ACHN (cell line): ENCODE results near the gene FAM163B.

Source experiments
- DNase-seq: peaks from one replicate; pipeline ENCODE4 v3.0.0-alpha.2; 2015
- in situ Hi-C: cut with HindIII; loops from 2 replicates; pipeline ENCODE4 v1.10.0; 2017; ENCODE audit warnings: low sequenced_read_pairs, low pct_ligation_motif_present, low pct_unique_long_range_greater_than_20kb

Gene FAM163B

DNA sequence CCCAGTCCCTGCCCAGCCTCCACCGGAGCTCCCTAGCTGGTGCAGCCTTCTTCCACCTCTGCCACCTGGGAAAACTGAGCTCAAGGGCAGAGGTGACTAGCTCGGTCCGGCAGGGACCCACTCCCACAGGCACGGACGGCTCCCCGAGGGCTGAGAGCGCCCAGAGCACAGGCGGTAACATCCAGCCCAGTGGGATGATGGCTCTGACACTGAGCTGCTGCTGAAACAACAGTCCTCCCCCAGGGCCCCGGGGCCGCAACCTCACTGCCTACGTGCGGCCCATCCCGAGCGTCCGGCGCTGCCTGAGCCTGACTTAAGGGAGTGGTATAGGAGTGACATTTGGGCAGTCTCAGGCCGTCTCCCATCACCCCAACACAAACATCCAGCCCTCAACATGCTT is 3.7 kb downstream of the FAM163B start:
- in situ Hi-C loops: no loop called here
- DNase-seq: no peak

DNA sequence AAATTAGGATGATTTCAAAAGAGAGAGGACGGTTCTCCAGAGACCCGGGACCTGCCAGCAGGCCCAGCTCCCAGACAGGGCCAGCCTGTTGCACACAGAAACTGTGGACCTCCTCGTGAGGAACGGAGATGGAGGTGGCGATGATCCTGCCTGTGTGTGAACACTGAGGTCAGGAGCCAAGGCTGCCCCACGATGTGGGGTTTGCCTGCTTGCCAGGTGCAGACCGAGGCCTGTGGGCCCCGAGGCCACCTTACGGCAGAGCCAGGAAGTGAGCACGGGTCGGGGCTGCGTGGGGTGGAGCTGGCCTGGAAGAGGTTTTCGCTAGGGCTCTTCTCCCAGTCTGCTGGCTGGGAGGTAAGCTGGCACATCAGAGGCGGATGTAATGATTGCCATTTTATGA is 4.3 kb downstream of the FAM163B start:
- in situ Hi-C loops: no loop called here

DNA sequence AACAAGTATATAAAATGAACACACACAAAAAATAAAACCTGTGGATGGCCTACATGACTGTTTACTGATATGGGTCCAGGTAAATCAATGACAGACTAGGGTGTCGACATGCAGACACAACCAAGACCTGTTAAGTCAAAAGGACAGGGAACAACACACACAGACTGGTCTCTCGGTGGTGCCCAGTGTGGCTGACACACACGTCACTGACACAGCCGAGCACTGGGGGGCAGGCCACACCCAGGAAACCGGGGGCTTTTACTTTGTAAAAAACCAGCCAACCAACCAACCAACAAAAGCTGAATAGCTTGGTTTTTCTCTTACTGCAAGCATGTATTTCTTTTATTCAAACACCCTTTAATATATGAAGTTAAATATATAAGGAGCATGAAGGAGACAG is 5.0 kb downstream of the FAM163B start:
- DNase-seq: no peak
- in situ Hi-C loops: no loop called here

More for the DNA sequence above, 4.3 kb downstream of the FAM163B start:
- no peak for DNase-seq

DNA sequence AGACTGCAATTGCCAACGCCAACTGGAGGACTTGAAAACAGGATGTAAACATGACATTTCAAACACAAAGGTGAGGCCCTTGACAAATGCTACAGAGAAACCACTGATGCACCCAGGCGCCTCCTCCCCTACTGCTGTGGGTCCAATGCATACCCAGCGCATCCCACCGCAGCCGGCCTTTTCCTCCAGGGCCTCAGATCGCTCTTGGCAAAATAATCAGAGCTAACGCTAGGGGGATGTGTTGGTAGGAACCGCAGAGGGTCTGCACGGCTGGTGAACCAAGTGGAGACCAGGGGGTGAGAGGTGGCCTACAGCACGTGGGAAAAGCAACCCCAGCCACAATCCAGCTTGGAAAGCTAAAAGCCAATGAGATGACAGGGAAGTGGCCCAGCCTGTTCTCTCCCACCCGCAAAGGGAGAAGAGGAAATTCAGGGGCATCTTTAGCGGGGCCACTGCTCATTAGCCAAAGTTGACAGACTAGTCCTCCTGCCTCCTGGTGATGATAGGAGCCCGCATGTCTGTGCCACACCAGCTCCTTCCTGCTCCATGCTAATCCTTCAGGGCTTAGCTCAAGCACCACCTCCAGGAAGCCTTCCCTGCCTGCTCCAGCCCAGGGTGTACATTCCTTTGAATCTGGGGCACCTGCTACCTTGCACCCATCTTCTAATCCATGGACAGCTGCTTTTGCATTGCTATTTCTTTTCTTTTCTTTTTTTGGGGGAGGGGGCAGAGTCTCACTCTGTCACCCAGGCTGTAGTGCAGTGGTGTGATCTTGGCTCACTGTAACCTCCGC is 5.9 kb downstream of the FAM163B start:
- in situ Hi-C loops: no loop called here
- DNase-seq: no peak

DNA sequence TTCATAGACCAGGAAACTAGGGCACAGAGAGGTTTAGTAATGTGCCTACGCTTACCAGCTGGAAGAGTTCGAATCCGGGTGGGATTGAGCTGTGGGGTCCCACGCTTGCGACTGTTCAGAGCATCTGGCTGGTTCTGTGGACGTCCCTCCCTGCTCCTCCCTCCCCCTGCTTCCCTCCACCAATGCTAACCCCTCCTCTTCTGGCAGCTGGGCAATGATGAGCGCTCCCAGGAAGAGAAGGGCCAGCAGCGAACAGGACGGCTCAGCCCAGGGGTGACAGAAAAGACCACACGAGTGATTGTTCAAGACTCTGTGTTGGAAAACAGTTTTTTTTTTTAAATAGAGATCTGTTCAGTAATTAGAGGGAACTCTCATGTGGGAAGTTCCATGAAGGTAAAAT is 6.9 kb downstream of the FAM163B start:
- DNase-seq: no peak

DNA sequence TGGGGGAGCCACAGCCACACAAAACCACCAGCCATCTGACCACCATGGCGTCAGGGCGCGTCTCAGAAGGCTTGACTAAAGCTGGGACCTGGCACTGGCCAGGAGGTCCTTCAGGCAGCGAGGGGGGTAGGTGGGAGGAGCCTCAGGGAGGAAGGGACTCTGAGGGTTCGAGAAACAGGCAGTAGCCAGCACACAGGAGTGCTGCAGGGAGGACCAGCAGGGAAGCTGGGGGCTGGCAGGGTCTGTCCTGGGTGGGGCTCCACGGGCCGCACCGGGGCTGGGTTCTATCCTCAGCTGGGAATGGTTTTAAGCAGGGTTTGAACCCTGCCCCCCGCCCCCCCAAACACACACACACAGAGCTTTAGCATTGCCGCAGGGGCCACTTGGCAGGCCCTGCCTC is 7.4 kb downstream of the FAM163B start:
- in situ Hi-C loops: no loop called here
- no peak for DNase-seq

More for the DNA sequence above, 6.9 kb downstream of the FAM163B start:
- in situ Hi-C loops: no loop called here

DNA sequence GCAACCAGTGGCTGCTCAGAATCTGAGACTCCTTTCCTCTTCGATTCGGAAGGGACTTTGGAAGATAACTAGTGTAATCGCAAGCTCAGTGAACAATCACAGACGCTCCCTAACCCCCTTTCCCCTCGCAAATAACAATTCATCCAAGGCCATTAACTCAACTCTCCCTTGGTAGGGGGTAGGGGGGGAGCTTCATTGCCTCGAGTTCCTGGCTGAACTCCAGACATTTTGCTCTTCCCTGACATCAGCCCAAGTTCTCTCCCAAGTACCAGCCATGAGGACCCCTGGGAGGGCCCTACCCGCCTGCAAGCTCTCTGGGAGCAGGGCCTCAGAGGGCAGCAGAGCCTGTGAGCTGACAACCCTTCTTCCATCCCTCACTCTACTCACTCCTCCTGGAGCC is 8.4 kb downstream of the FAM163B start:
- in situ Hi-C loops: no loop called here
- DNase-seq: no peak

DNA sequence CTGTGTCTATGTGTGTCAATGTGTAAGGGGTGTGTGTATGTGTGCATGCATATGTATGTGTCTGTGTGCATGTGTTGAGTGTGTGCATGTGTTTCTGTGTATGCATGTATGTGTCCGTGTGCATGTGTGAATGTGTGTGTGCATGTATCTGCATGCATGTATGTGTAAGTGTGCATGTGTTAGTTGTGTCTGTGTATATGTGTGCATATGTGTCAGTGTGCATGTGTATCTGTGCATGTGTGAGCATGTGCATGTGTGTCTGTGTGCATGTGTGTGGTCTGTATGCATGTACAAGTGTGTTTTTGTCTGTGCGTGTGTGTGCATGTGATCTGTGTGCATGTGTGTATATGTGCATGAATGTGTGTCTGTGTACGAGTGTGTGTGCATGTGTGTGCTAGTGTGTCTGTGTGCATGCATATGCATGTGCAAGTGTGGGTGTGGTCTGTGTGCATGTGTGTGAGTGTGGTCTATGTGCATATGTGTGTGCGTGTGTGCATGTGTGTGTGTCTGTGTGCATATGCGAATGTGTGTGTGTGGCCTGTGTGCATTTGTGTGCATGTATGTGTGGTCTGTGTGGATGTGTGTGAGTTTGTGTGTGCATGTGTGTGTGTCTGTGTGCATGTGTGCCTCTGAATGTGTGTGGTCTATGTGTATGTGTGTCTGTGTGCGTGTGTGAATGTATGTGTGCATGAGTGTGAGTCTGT is 9.6 kb downstream of the FAM163B start:
- in situ Hi-C loops: no loop called here
- DNase-seq: no peak

DNA sequence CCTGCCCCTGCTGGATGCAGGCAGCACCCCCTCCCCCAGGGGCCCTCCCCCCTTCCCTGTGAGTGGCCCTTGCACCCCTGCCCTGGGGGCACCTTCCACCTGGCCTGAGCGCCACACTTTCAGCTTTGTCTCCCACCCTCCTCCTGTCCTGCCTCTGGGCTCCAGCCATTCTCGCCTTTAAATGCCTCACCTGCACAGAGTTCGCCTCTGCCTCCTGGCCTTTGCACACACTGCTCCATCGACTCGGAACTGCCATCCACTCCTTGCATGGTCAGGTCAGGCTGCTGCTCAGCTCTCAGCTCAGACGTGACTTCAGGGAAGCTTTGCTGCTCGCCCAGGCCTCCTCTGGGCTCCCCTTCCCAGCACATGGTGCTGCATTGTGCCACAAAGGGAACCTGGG is 10.2 kb downstream of the FAM163B start:
- DNase-seq: no peak
- in situ Hi-C loops: no loop called here

DNA sequence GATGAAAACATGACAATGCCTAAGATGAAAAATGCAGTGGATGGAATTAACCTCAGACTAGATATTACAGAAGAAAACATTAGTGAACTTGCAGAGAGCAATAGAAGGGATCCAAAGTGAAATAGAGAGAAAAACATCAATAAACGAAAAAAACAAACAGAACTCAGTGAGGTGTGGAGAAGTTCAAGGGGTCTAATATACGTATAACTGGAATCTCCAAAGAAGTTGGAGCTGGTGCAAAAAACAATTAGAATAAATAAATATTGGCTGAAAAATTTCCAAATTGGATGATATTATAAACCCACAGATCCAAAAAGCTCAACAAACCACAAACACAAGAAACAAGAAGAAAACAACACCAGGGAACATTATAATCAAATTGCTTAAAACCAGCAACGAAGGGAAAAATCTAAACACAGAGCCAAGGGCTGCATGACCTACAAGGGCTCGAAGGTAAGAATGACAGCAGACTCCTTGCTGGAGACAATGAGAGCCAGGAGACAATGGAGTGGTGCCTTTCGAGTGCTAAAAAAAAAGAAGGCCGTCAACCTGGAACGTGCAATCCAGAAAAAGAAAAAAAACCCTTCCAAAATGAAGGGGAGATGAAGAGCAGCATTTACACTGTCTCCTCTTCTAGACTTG is 11.8 kb downstream of the FAM163B start:
- in situ Hi-C loops: no loop called here
- DNase-seq: peak; percentile 14

DNA sequence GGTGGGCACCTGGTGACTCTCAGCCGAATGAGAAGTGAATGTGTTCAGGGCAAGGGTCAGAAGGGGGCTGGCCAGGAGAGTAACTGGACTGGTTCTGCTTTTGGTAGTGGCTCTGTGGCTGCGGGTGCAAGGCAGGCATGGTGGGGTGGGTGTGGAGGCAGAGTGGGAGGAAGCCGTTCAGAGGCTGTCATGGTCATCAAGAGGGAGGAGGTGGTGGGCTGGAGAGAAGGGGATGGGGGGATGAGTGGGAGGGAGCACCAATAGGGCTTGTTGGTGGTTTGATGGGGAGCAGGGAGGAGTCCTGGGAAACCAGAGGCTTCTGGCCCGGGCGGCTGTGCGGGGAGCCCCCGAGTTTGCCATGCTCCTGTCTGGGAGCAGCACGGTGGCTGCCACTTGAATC is 13.3 kb downstream of the FAM163B start:
- in situ Hi-C loops: no loop called here
- DNase-seq: no peak

DNA sequence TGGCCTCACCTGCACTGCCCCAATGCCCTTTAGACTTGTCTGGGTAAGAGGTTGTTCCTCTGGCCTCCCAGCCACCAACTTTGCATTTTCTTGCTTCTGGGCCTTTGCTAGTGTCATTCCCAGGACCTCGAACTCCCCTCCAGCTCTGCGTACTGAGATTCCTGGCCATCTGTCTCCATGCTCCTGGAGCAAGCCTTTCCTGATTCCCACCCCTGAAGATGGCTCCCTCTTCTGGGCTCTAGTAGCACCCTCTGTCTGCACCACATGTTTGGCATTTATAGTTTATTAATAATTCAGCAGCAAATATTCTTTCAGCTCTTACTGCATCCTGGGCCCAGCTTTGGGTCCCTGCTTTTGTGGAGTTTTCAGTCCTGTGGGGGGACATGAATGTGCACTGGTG is 14.9 kb downstream of the FAM163B start:
- DNase-seq: no peak
- in situ Hi-C loops: no loop called here

DNA sequence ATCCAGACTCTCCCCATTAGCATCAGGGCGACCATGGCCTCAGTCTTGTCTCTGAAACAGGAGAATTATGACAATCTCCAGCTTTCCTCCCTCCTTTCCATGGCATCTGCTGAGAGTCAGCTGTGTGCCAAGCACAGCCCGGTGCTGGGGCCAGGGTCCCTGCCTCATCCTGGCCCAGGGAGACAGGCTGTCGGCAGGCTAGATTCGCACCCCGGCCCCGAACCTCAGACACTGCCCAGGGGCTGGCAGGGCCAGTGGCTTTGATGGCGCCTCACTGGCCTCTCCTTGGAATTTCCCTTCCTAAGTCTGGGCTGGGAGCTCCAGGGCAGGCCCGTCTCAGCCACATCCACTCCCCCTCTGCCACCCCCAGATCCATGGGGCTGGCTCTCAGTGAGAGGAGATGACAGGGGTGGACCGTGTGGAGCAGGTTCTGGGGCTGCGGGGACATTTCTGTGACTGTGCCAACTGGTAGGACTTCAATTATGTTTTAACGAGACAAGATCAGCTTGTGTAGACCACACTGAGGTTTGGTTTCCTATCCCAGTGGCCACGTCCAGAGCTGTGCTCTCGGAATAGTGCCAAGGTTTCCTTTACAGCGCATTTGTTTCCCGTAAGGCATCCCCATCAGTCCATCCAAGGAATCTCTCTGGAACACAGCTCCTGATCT is 15.5 kb downstream of the FAM163B start:
- in situ Hi-C loops: no loop called here
- no peak for DNase-seq

DNA sequence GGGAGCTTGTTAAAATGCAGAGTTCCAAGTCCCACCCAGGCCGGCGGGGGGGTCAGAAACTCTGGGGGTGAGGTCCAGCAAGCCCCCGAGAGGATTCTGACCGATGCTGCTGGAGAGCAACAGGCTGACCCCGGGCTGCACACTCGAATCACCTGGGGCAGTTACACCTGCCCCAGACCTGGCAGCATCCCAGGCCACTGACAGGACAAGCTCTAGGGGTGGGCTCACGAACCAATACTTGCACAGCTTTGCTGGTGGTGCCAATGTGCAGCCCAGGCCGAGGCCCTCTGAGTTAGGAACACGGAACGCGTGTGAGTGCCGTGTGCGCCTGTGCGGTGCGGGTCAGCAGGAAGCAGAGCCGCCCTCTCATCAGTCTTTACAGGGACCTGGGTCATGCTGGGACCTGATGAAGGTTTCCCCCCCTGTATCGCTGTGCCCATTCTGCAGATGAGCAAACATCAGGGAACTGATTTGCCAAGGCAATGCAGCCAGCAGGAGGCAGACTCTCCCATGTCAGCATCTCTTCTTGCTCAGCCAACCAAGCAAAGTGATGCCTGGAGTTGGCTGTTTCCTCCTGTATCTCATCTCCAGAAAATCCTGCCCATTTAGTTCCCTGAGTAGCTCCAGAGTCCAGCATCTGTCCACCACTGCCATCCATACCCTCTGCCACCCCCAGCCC is 16.3 kb downstream of the FAM163B start:
- no peak for DNase-seq
- in situ Hi-C loops: no loop called here

DNA sequence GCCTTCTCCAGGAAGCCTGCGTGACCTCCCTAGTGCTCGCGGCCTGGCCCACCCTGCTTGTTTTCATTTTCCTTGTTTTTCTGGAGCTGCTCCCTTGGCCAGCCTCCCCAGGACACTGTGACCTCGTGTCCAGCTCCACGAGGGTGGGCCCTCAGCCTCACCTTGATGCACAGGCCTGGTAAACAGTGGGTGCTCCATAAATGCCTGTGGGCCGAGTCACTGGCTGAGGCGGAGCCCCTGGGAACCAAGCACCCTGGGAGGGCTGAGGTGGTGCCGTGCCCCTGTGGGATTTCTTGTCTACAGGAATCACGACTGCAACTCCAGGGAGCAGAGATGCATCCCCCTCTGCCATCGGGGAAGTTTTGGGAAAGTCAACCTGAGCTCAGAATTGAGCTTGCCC is 17.2 kb downstream of the FAM163B start:
- DNase-seq: no peak
- in situ Hi-C loops: no loop called here

DNA sequence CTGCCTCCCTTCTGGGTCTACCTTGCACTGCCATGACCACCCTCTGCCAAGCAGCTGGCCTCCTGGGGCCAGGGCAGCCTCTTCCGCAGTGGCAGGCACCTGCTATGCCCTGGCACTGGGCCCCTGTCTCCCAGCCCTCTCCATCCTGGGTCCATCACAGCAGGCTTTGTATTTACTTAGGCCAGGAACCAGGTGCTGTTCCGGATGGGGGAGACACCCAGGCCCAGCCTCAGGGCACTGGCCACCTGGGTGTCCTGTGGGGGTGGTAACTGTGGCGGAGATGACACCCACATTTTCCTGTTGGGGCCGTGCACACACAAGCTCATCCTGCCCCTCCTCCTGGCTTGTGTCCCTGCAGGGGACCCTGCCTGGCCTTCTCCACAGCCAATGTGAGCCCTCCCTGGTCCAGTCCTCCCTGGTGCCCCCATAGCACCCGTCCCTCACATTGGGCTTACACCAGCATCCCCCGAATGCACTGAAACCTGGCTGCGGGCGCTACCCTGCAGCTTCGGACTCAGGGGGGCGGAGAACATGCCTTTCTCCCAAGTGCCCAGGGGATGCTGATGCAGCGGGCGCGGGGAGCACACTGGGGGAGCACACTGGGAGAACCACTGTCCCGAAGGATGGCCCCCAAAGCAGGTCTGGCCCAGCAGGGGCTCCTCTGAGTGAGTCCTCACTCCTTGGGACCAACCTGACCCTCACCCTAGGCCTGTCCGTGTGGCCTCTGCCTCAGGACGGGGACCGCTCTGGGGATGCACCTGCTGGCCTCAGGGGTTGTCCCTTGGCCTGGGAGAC is 17.9 kb downstream of the FAM163B start:
- no peak for DNase-seq
- in situ Hi-C loops: no loop called here

DNA sequence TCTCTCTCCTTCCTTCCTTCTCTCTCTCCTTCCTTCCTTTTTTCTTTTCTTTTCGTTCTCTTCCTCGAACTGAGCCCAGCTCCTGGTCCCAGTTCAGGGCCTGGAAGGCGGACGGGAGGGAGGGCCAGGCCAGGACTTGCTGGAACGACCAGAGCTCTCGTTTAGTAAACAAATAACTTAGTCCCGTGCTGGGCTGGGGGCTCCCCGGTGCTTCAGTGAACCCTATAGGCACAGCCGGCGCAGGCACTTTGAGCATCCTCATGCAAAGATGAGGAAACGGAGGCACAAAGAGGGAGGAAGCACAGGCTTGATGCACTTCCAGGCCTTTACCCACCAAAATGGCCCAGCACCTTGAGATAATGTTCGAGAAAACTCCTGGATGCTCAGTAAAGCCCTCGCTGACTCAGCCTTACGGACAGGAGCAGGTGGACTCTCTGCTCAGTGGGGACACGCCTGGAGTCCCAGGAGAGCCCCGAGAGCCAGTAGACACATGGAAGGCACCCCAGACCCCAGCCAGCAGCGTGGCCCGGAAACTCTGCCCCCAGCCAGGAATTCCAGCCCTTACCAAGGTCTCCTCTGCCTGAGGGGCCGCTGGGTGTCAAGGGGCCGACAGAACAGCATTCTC is 18.8 kb downstream of the FAM163B start:
- no peak for DNase-seq
- in situ Hi-C loops: no loop called here
